Dermis blood vessel endothelial cell (primary cell): ENCODE measurements around the gene C9orf57. TPM values are rescaled to one million over a fixed set of nuclear protein-coding genes. Genes with fewer than 3 reads are reported as not detected.
"Not testable (repeated sequence)": the region's sequence is repeated elsewhere in the genome, so short reads cannot be mapped to it uniquely, and the experiment has no call there.

ENCODE experiments used
- DNase-seq: peaks from one replicate; pipeline ENCODE4 v3.0.0; 2010
- total RNA-seq: library from RNA; depleted of rRNA; stranded (reverse); fragments of >200 nt; gene quantifications from 2 replicates; pipeline ENCODE4 v1.2.3, GENCODE V29; 2014

C9orf57 gene
- total RNA-seq, 1 donor from 2014 or later: not detected

- DNase-seq: no peak
Observed at GRCh38 chr9:72022841-72023240, 37.6 kb downstream of the C9orf57 start.

GRCh38 chr9:72013292-72013760, 47.1 kb downstream of the C9orf57 start:
- DNase-seq: no peak

- no peak for DNase-seq
Observed at GRCh38 chr9:72012646-72013045, 47.8 kb downstream of the C9orf57 start.

GRCh38 chr9:72007726-72008125, 52.7 kb downstream of the C9orf57 start:
- DNase-seq: not testable (repeated sequence)

- no peak for DNase-seq
Observed at GRCh38 chr9:72006501-72006900, 53.9 kb downstream of the C9orf57 start.

GRCh38 chr9:72005451-72005850, 55.0 kb downstream of the C9orf57 start:
- DNase-seq: no peak

Other genes starting within 250 kb of the C9orf57 start
- 68.0 and 76.9 TPM in 2 replicates for gene ABHD17B, start 149.4 kb downstream of the C9orf57 start, total RNA-seq
- 16.6 and 19.1 TPM in 2 replicates for gene C9orf85, start 149.0 kb downstream of the C9orf57 start, total RNA-seq
- gene GDA, start 88.8 kb upstream of the C9orf57 start, total RNA-seq: 0.17 and 0.19 TPM in 2 replicates